Retinal pigment epithelial cell (primary cell): ENCODE results near the gene MX1.
"Not testable (repeated sequence)": the region's sequence is repeated elsewhere in the genome, so short reads cannot be mapped to it uniquely, and the experiment has no call there.

Source experiments
- DNase-seq: peaks from one replicate; pipeline ENCODE4 v3.0.0-alpha.2; 2010; ENCODE audit warnings: low read depth
- H3K4me3 ChIP-seq: 2 replicates; pipeline ENCODE4 v1.5.1; 2011; ENCODE audit warnings: mild to moderate bottlenecking, low read length, control low read depth, moderate library complexity
- TF ChIP-seq, protein P1 (sequence below): conservative IDR thresholded peaks from 2 replicates; pipeline ENCODE4 v1.5.1; 2011; ENCODE audit warnings: low read depth, low read length, control low read depth, inconsistent platforms

MX1 gene

GRCh38 chr21:41418956-41419680 is 6.9 kb upstream of the MX1 start:
- DNase-seq, result no peak
- TF ChIP-seq, protein P1, sequence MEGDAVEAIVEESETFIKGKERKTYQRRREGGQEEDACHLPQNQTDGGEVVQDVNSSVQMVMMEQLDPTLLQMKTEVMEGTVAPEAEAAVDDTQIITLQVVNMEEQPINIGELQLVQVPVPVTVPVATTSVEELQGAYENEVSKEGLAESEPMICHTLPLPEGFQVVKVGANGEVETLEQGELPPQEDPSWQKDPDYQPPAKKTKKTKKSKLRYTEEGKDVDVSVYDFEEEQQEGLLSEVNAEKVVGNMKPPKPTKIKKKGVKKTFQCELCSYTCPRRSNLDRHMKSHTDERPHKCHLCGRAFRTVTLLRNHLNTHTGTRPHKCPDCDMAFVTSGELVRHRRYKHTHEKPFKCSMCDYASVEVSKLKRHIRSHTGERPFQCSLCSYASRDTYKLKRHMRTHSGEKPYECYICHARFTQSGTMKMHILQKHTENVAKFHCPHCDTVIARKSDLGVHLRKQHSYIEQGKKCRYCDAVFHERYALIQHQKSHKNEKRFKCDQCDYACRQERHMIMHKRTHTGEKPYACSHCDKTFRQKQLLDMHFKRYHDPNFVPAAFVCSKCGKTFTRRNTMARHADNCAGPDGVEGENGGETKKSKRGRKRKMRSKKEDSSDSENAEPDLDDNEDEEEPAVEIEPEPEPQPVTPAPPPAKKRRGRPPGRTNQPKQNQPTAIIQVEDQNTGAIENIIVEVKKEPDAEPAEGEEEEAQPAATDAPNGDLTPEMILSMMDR, result no peak
- H3K4me3 ChIP-seq, result no peak overlapping the region

DNA sequence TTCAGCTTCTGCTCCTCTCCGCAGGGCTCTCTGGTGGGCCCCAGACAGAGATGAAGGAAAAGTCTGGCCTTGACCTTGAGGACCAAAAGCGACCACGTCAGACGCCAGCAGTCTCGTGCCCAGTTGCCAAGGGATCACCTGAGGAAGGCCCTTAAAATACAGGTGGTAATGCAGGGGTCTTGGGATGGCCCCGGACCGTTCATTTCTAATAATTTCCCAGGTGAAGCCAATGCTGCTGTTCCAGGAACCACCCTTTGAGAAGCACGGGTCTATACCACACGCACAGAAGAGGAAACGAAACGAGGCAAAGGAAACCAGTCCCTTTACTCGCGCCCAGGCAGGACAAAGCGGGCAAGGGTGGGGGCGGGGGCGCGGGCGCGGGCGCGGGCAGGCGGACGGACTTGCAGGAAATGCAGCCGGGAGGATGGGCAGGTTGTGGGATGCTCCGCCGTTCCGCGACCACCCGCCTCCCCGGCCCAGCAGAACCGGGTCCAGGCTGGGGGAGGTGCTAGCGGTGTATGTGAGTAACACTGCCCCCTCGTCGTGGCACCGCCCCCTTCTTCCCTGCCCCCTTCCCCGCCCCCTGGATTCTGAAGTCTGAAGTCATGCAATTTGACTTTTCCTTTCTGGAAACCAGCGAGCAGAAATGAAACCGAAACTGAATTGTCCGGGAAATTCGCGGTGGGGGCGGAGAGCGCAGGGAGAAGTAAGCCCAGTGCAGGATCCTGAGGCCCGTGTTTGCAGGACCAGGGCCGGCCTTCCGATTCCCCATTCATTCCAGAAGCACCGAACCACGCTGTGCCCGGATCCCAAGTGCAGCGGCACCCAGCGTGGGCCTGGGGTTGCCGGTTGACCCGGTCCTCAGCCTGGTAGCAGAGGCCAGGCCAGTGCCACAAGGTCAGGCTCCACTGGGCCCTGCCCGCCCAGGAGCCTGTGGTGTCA is 5.8 kb upstream of the MX1 start:
- peak; percentile 30 for DNase-seq
- TF ChIP-seq, protein P1, result no peak
- H3K4me3 ChIP-seq, result peak overlapping the region; percentile 66

GRCh38 chr21:41420998-41421397 is 5.0 kb upstream of the MX1 start:
- not testable (repeated sequence) for H3K4me3 ChIP-seq, DNase-seq

DNA sequence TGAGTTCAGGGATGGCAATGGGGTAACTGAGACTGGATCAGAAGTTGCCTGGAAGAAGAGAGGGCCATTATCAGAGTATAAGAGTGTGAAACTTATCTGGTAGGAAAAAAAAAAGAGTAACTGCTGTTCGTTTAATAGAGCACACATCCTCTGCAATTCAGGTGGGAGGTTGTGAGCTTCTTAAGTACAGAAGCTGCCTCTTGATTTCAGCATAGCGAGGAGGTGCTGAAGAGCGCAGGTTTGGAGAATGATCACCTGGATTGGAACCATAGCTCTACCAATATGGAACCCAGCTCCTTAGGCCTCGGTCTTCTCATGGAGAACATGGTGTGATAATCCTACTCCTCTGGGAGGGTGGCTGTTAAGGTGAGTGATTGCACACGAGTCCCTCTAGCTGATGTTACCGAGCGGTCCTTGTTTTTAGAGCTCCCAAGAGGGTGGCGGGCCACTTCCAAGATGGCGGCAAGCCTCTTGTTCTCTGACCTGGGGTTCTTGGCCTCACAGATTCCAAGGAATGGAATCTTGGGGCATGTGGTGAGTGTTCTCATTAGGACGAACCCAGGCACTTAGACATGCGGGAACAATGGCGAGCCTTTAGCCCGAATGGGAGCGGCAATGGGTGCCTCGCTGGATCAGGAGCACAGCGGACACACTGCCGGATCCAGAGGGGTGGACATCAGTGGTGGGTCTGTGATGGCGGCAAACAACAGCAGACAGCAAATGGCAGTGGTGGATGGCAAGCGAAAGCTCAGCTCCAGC is 3.3 kb upstream of the MX1 start:
- TF ChIP-seq, protein P1, result no peak
- DNase-seq, result no peak
- H3K4me3 ChIP-seq, result no peak overlapping the region

DNA sequence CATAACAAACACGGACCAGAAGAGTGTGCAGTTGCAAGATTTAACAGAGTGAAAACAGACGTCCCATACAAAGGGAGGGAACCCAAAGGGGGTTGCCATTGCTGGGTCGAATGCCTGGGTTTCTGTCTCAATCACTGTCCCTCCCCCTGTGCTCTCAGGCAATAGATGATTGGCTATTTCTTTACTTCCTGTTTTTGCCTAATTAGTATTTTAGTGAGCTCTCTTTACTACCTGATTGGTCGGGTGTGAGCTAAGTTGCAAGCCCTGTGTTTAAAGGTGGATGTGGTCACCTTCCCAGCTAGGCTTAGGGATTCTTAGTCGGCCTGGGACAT is 2.8 kb upstream of the MX1 start:
- not testable (repeated sequence) for H3K4me3 ChIP-seq, DNase-seq

DNA sequence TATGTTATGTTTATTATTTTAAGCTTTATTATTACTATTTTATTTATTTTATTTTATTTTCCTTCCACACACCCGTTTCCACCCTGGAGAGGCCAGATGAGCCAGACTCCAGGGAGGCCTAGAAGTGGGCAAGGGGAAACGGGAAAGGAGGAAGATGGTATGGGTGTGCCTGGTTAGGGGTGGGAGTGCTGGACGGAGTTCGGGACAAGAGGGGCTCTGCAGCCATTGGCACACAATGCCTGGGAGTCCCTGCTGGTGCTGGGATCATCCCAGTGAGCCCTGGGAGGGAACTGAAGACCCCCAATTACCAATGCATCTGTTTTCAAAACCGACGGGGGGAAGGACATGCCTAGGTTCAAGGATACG is 468 bp upstream of the MX1 start:
- TF ChIP-seq, protein P1, result no peak
- H3K4me3 ChIP-seq, result peak overlapping the region; percentile 50
- no peak for DNase-seq

- TF ChIP-seq, protein P1, result no peak
- no peak for DNase-seq
- H3K4me3 ChIP-seq, result peak overlapping the region; percentile 50
Measured at GRCh38 chr21:41426676-41427404, 801 bp downstream of the MX1 start.
